Glutamatergic neuron (in vitro differentiated cells): ENCODE data around the gene FAM81B. TPM values are rescaled to one million over a fixed set of nuclear protein-coding genes. Genes with fewer than 3 reads are reported as not detected.

Experiments used
- DNase-seq: peaks from one replicate; pipeline ENCODE4 v3.0.0; 2022
- H3K27ac Mint-ChIP-seq: one replicate; pipeline ENCODE4 v1.8.0; 2020; ENCODE audit warnings: mild to moderate bottlenecking, mixed read lengths, inconsistent platforms; ENCODE audit not compliant: unreplicated experiment
- H3K27me3 Mint-ChIP-seq: one replicate; pipeline ENCODE4 v1.8.0; 2020; ENCODE audit warnings: mild to moderate bottlenecking, moderate library complexity, mixed read lengths, inconsistent platforms; ENCODE audit not compliant: unreplicated experiment
- H3K36me3 Mint-ChIP-seq: one replicate; pipeline ENCODE4 v1.8.0; 2020; ENCODE audit warnings: mild to moderate bottlenecking, mixed read lengths, inconsistent platforms; ENCODE audit not compliant: unreplicated experiment
- H3K4me1 Mint-ChIP-seq: one replicate; pipeline ENCODE4 v1.8.0; 2020; ENCODE audit warnings: mild to moderate bottlenecking, low read depth, mixed read lengths, inconsistent platforms; ENCODE audit not compliant: unreplicated experiment
- H3K4me3 Mint-ChIP-seq: one replicate; pipeline ENCODE4 v1.8.0; 2020; ENCODE audit warnings: mild to moderate bottlenecking, mixed read lengths, inconsistent platforms; ENCODE audit not compliant: unreplicated experiment
- H3K9me3 Mint-ChIP-seq: one replicate; pipeline ENCODE4 v1.8.0; 2020; ENCODE audit warnings: mild to moderate bottlenecking, moderate library complexity, mixed read lengths, inconsistent platforms; ENCODE audit not compliant: unreplicated experiment
- total RNA-seq: library from RNA; stranded (reverse); fragmentation: NEBNext Ultra II Directional; extraction: Animal tissue kit (Norgen Biotek cat#: 25700); gene quantifications from one replicate; pipeline ENCODE4 v1.2.1, GENCODE V29; 2021; ENCODE audit not compliant: unreplicated experiment
- TF ChIP-seq, protein P1 (sequence below): fragments of 200-600 bp; sonication (generic); IDR thresholded peaks from one replicate; pipeline ENCODE4 v1.5.0; 2021; ENCODE audit not compliant: partially characterized antibody, unreplicated experiment

Gene FAM81B
- total RNA-seq, 1 donor from 2014 or later, result not detected

- peaks cover 4% of the 10 kb centered on the region for H3K9me3 Mint-ChIP-seq
- no peaks in the 10 kb centered on the region for H3K4me1 Mint-ChIP-seq
- H3K4me3 Mint-ChIP-seq, result no peak overlapping the region
- no peak for DNase-seq
- TF ChIP-seq, protein P1, sequence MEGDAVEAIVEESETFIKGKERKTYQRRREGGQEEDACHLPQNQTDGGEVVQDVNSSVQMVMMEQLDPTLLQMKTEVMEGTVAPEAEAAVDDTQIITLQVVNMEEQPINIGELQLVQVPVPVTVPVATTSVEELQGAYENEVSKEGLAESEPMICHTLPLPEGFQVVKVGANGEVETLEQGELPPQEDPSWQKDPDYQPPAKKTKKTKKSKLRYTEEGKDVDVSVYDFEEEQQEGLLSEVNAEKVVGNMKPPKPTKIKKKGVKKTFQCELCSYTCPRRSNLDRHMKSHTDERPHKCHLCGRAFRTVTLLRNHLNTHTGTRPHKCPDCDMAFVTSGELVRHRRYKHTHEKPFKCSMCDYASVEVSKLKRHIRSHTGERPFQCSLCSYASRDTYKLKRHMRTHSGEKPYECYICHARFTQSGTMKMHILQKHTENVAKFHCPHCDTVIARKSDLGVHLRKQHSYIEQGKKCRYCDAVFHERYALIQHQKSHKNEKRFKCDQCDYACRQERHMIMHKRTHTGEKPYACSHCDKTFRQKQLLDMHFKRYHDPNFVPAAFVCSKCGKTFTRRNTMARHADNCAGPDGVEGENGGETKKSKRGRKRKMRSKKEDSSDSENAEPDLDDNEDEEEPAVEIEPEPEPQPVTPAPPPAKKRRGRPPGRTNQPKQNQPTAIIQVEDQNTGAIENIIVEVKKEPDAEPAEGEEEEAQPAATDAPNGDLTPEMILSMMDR, result no peak
- no peaks in the 10 kb centered on the region for H3K36me3 Mint-ChIP-seq
- no peaks in the 10 kb centered on the region for H3K27me3 Mint-ChIP-seq
- H3K27ac Mint-ChIP-seq, result no peak overlapping the region
Observed at GRCh38 chr5:95424526-95424925, 33.4 kb downstream of the FAM81B start.

- no peak overlapping the region for H3K27ac Mint-ChIP-seq
- H3K4me3 Mint-ChIP-seq, result no peak overlapping the region
- TF ChIP-seq, protein P1, result no peak
- no peaks in the 10 kb centered on the region for H3K4me1 Mint-ChIP-seq
- H3K36me3 Mint-ChIP-seq, result no peaks in the 10 kb centered on the region
- H3K9me3 Mint-ChIP-seq, result no peaks in the 10 kb centered on the region
- H3K27me3 Mint-ChIP-seq, result no peaks in the 10 kb centered on the region
- no peak for DNase-seq
Observed at GRCh38 chr5:95426227-95426626, 35.1 kb downstream of the FAM81B start.

DNA sequence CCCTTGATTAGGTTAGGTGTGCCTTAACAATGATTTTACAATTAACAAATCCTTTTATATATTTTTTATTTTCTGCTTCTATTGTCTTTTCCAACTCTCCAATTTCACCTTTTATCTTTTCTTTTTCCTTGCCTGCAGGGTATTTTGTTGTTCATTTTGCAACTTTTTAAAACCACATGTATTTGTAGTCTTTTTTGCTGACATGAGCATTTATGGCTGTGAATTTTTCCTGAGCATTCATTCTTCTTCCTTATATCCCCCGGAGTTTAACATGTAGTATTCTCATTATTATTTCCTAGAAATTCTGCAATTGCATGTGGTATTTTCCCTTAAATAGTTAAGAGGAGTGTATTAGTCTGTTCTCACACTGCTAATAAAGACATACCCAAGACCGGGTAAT is 41.6 kb downstream of the FAM81B start:
- TF ChIP-seq, protein P1, result no peak
- H3K9me3 Mint-ChIP-seq, result no peaks in the 10 kb centered on the region
- H3K4me1 Mint-ChIP-seq, result no peaks in the 10 kb centered on the region

GRCh38 chr5:95439801-95440493 is 48.8 kb downstream of the FAM81B start:
- Mint-ChIP-seq H3K36me3 (no peaks in the 10 kb centered on the region), H3K4me3 (no peak overlapping the region), H3K27ac (no peak overlapping the region), H3K9me3 (no peaks in the 10 kb centered on the region), H3K27me3 (no peaks in the 10 kb centered on the region), H3K4me1 (no peaks in the 10 kb centered on the region)
- TF ChIP-seq, protein P1, result no peak
- no peak for DNase-seq

More for the DNA sequence above, 41.6 kb downstream of the FAM81B start:
- no peak overlapping the region for H3K4me3 Mint-ChIP-seq
- H3K27ac Mint-ChIP-seq, result no peak overlapping the region
- peaks cover 1% of the 10 kb centered on the region for H3K27me3 Mint-ChIP-seq
- no peak for DNase-seq
- no peaks in the 10 kb centered on the region for H3K36me3 Mint-ChIP-seq

DNA sequence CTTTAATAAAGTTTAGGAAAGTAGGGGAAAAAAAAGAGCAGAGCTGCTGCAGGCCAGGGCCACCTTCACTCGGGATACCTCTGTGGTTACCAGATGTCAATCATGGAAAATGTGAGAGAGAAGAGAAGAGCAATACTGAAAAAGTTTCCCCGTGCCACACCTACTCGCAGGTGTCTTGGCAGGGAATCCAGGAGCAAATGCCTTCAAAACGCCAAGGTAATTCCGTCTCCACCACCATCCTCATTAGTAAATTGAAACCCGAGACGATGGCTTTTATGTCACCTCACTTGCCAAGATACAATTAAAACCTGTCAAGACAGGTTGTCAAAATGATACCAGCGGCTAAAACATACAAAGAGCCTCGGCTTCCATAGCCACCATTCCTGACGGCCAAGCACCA is 49.7 kb downstream of the FAM81B start:
- no peak overlapping the region for H3K4me3 Mint-ChIP-seq

More for the DNA sequence above, 49.7 kb downstream of the FAM81B start:
- DNase-seq, result no peak
- no peaks in the 10 kb centered on the region for H3K9me3 Mint-ChIP-seq
- no peak overlapping the region for H3K27ac Mint-ChIP-seq
- no peaks in the 10 kb centered on the region for H3K4me1 Mint-ChIP-seq
- no peaks in the 10 kb centered on the region for H3K27me3 Mint-ChIP-seq
- no peaks in the 10 kb centered on the region for H3K36me3 Mint-ChIP-seq
- TF ChIP-seq, protein P1, result no peak
